H1 (cell line): Measurements from ENCODE around the gene RIT2.

Source experiments
- CTCF ChIP-seq, 3 experiments: IDR thresholded peaks; 1 replicate in 2 of 3; 2 replicates in 1 of 3; pipeline versions ENCODE4 v1.5.1 to v1.6.1; 2011; ENCODE audit warnings: low read length in 3 of 3, mild to moderate bottlenecking in 3 of 3, inconsistent platforms in 2 of 3, low read depth in 1 of 3, moderate library complexity in 1 of 3; ENCODE audit not compliant: insufficient read depth in 1 of 3; ENCODE audit errors: control extremely low read depth in 1 of 3
- EZH2 ChIP-seq: fragments of 200-600 bp; sonication (generic); IDR thresholded peaks from 2 replicates; pipeline ENCODE4 v1.7.1; 2012; ENCODE audit warnings: low read depth, mild to moderate bottlenecking, moderate library complexity, low read length, inconsistent platforms; ENCODE audit not compliant: severe bottlenecking
- PHF8 ChIP-seq: fragments of 200-600 bp; sonication (generic); conservative IDR thresholded peaks from 2 replicates; pipeline ENCODE4 v1.7.1; 2012; ENCODE audit warnings: low read depth, mild to moderate bottlenecking, inconsistent platforms, low read length, moderate library complexity
- RAD21 ChIP-seq, 2 experiments: IDR thresholded peaks in 1 of 2; conservative IDR thresholded peaks in 1 of 2; 2 replicates each; pipeline ENCODE4 v1.6.1; 2011; ENCODE audit warnings: low read depth in 2 of 2, low read length in 2 of 2, improper control_type of control experiment in 1 of 2, inconsistent platforms in 1 of 2, mild to moderate bottlenecking in 1 of 2, moderate library complexity in 1 of 2
- SRF ChIP-seq: IDR thresholded peaks from 2 replicates; pipeline ENCODE4 v1.6.1; 2011; ENCODE audit warnings: mild to moderate bottlenecking, low read depth, low read length, moderate library complexity

DNA sequence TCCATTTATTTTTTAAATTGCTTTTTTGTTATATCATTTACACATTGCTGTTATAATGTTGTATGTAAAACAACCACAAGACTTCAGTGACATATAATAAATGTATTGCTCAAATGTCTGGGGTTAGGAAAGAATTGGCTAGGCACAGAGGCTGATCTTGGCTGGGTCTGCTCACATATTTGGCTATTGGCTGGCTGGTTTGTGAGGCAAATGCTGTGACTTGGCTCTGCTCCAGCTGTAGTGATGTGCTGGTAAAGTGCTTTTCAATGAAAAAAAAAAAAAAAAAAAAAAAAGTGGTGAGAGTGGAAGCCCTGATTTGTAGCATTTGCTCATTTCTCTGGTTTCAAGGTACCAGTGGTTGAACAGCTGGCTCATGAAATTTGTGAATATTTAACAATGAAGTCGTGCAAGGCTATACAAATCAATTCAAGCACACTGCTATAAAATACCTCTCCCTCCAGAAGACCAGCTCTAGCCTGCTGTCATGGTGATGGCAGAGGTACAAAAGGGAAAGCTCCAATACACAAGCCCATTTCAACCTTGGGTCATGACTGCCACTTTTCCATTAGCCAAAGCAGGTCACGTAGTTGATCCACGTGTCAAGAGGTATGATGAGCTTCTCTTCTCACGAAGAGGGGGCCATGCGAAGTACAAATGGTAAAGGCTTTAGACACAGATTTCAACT is 43.7 kb upstream of the RIT2 start:
- no peak for TF ChIP-seq RAD21 (IDR thresholded peaks at IDR 0.05 in 1 of 2, conservative IDR thresholded peaks at IDR 0.05 in 1 of 2; ENCODE audit: low read depth in 2 of 2, low read length in 2 of 2)
- no peak for TF ChIP-seq PHF8
- no peak for TF ChIP-seq EZH2
- no peak for TF ChIP-seq CTCF (IDR thresholded peaks at IDR 0.05; ENCODE audit: control extremely low read depth in 1 of 3, insufficient read depth in 1 of 3, low read depth in 1 of 3, low read length in 3 of 3)
- no peak for TF ChIP-seq SRF
